Endothelial cell (in vitro differentiated cells): ENCODE data around the gene NOXA1. TPM values are rescaled to one million over a fixed set of nuclear protein-coding genes. Genes with fewer than 3 reads are reported as not detected.

Experiments used
- DNase-seq: peaks from one replicate; pipeline ENCODE4 v3.0.0; 2021; ENCODE audit warnings: low spot score
- H3K27ac Mint-ChIP-seq: one replicate; pipeline ENCODE4 v1.8.0; 2021; ENCODE audit warnings: mixed read lengths, inconsistent platforms; ENCODE audit not compliant: unreplicated experiment
- H3K27me3 Mint-ChIP-seq: one replicate; pipeline ENCODE4 v1.8.0; 2021; ENCODE audit warnings: mild to moderate bottlenecking, moderate library complexity, mixed read lengths, inconsistent platforms; ENCODE audit not compliant: unreplicated experiment
- H3K36me3 Mint-ChIP-seq: one replicate; pipeline ENCODE4 v1.8.0; 2021; ENCODE audit warnings: mild to moderate bottlenecking, low read depth, mixed read lengths, inconsistent platforms; ENCODE audit not compliant: unreplicated experiment
- H3K4me1 Mint-ChIP-seq: one replicate; pipeline ENCODE4 v1.8.0; 2021; ENCODE audit warnings: mild to moderate bottlenecking, mixed read lengths, inconsistent platforms; ENCODE audit not compliant: unreplicated experiment
- H3K4me3 Mint-ChIP-seq: one replicate; pipeline ENCODE4 v1.8.0; 2021; ENCODE audit warnings: mild to moderate bottlenecking, mixed read lengths, inconsistent platforms; ENCODE audit not compliant: unreplicated experiment
- H3K9me3 Mint-ChIP-seq: one replicate; pipeline ENCODE4 v1.8.0; 2021; ENCODE audit warnings: mixed read lengths, inconsistent platforms; ENCODE audit not compliant: unreplicated experiment
- total RNA-seq: library from RNA; stranded (reverse); fragmentation: NEBNext Ultra II Directional; extraction: Animal tissue kit (Norgen Biotek cat#: 25700); gene quantifications from one replicate; pipeline ENCODE4 v1.2.1, GENCODE V29; 2021; ENCODE audit not compliant: unreplicated experiment
- TF ChIP-seq, protein P1 (sequence below): fragments of 200-600 bp; sonication (generic); IDR thresholded peaks from one replicate; pipeline ENCODE4 v1.5.0; 2021; ENCODE audit warnings: antibody characterized with exemption; ENCODE audit not compliant: unreplicated experiment

The NOXA1 gene
- total RNA-seq, 1 donor from 2014 or later = 0.36 TPM

DNA sequence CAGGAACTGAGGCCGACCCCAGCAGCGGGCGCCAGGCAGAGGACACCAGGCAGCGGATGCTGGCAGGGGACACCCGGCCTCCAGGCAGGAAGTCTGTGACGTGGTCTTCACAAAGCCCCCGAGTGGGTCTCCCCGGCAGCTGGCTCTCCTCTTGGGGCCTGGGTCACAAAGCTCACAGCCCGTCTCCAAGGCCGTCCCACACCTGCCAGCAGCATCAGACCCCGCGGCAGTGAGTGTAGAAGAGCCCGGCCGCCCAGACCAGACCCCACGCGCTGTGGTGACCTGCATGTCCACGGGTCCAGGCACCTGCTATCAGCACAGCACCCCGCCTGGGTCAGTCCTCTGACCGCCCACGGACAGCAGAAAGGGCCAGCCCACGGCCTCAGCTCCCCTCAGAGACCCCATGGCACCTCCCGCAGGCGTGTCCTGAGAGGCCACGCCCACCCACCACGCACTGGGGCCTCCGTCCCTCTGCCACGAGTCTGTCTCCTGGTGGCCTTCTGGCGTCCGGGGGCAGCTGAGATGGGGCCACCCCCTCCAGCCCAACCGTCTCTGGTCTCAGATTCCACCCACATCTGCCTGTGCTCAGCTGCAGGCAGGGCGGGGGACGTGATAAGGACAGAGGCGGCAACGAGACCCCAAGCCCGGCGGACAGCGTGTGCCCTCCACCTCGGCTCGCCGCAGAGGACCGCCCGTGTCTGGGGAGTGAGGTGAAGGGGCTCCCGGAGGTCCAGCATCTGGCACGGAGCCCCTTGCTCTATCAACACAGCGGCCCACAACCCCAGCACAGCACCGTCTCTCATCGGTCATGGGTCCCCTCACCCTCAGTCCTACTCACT is 34.4 kb upstream of the NOXA1 start:
- no peaks in the 10 kb centered on the region for H3K9me3 Mint-ChIP-seq
- TF ChIP-seq, protein P1, sequence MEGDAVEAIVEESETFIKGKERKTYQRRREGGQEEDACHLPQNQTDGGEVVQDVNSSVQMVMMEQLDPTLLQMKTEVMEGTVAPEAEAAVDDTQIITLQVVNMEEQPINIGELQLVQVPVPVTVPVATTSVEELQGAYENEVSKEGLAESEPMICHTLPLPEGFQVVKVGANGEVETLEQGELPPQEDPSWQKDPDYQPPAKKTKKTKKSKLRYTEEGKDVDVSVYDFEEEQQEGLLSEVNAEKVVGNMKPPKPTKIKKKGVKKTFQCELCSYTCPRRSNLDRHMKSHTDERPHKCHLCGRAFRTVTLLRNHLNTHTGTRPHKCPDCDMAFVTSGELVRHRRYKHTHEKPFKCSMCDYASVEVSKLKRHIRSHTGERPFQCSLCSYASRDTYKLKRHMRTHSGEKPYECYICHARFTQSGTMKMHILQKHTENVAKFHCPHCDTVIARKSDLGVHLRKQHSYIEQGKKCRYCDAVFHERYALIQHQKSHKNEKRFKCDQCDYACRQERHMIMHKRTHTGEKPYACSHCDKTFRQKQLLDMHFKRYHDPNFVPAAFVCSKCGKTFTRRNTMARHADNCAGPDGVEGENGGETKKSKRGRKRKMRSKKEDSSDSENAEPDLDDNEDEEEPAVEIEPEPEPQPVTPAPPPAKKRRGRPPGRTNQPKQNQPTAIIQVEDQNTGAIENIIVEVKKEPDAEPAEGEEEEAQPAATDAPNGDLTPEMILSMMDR = no peak
- no peak for DNase-seq
- no peak overlapping the region for H3K4me3 Mint-ChIP-seq
- peaks cover 4% of the 10 kb centered on the region for H3K36me3 Mint-ChIP-seq
- peaks cover 8% of the 10 kb centered on the region for H3K27me3 Mint-ChIP-seq
- no peak overlapping the region for H3K27ac Mint-ChIP-seq
- peaks cover 6% of the 10 kb centered on the region for H3K4me1 Mint-ChIP-seq

DNA sequence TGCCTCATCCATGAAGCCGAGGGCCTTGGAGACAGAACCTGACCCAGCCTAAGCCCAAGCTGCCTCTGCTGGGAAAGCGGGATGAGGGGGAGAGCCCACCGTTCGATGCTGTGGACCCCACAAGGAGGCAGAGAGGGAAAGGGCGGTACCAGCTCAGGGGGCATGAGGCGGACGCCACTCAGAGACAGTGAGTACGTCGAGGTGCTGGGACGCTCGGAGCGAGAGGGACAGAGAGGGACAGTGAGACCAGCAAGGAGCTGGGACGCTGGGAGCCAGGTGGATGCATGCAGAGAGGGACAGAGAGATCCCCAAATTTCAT is 33.8 kb upstream of the NOXA1 start:
- Mint-ChIP-seq H3K4me3 (peak overlapping the region; percentile 72), H3K4me1 (peaks cover 6% of the 10 kb centered on the region), H3K9me3 (no peaks in the 10 kb centered on the region), H3K27me3 (peaks cover 8% of the 10 kb centered on the region), H3K36me3 (peaks cover 4% of the 10 kb centered on the region), H3K27ac (no peak overlapping the region)
- DNase-seq = no peak
- TF ChIP-seq, protein P1 = no peak

DNA sequence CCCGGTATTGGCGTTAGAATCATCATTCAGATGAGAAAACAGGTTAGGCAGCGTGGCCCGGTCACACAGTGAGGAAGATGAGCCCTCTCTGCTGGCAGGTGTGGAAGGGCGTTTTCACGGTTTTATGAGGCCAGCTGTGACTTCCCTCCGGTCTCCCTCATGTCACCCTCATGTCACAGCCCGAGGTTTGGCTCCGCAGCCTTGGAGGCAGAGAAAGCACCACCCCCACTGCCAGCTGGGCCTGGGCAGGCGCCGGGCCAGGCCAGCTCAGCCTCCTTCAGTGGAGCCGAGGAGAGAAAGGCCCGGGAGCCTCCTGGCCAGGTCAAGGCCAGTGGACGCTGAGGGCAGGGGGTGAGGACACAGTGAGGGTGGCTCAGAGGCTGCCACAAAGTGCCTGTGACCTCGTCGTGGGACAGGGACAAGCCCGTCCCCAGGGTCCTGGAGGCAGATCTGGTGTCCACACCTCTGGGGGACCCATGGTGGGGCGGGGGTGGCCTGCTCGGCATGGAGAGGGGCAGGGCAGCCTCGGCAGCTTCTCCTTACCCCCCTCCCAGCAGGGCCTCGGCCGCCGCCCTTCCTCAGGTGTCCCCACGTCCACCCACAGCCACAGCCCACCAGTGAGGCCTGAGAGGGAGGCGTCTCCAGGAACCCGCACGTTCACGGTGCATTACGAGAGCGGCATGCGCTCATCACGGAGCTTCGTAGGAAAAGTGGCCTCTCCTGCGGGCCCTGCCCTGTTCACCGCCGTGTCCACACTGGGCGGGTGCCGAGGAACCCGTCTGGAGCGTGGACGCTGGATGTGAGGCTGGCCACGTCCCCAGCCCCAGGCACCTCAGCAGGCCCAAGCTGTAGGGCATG is 32.4 kb upstream of the NOXA1 start:
- H3K4me3 Mint-ChIP-seq = peak overlapping the region; percentile 56

DNA sequence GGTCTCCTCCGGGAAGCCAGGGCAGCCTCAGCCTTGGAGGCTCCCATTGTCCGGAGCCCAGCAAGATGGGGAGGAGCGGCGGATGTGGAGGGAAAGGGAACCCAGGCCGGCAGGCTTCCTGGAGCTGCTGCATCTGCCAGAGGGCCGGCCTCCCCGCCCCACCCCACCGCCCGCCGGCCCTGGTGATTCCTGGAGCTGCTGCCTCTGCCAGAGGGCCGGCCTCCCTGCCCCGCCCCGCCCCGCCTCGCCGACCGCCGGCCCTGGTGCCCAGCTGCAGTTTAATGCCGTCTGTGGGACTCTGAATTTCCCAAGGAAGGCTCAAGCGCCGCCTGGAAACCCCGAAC is 31.8 kb upstream of the NOXA1 start:
- Mint-ChIP-seq H3K36me3 (peaks cover 4% of the 10 kb centered on the region), H3K4me3 (no peak overlapping the region), H3K9me3 (no peaks in the 10 kb centered on the region), H3K4me1 (peaks cover 3% of the 10 kb centered on the region), H3K27ac (no peak overlapping the region), H3K27me3 (peaks cover 5% of the 10 kb centered on the region)
- TF ChIP-seq, protein P1 = no peak
- DNase-seq = no peak

More for the DNA sequence above, 32.4 kb upstream of the NOXA1 start:
- H3K9me3 Mint-ChIP-seq = no peaks in the 10 kb centered on the region
- H3K36me3 Mint-ChIP-seq = peaks cover 4% of the 10 kb centered on the region
- DNase-seq = no peak
- H3K4me1 Mint-ChIP-seq = peaks cover 6% of the 10 kb centered on the region
- TF ChIP-seq, protein P1 = no peak
- H3K27ac Mint-ChIP-seq = peak overlapping the region; percentile 54
- H3K27me3 Mint-ChIP-seq = peaks cover 5% of the 10 kb centered on the region
